ENCODE measurements around the gene SMAD7.

SMAD7 gene

GRCh38 chr18:48986851-48987761 lies 36.3 kb upstream of the SMAD7 start:
- DNase-seq = peak; percentile 44

DNA sequence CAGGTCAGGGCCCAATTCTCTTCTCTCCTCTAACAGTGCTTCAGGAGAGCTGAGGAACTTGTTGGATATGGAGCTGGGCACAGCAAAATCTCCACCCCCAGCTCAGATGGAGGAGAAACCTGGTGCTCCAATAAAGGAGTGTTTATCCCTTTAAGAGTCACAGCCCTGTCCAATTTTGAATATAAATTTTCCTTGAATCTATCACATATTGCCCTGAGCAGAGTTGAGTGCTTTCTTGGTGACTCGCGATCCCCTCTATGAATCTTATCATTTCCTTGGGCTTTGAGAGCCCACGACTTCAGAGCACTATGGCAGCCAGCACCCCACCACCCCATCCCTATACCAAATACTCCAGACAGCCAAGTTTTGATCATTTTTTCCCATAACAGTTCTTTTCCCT lies 34.4 kb upstream of the SMAD7 start:
- no peak for DNase-seq

DNA sequence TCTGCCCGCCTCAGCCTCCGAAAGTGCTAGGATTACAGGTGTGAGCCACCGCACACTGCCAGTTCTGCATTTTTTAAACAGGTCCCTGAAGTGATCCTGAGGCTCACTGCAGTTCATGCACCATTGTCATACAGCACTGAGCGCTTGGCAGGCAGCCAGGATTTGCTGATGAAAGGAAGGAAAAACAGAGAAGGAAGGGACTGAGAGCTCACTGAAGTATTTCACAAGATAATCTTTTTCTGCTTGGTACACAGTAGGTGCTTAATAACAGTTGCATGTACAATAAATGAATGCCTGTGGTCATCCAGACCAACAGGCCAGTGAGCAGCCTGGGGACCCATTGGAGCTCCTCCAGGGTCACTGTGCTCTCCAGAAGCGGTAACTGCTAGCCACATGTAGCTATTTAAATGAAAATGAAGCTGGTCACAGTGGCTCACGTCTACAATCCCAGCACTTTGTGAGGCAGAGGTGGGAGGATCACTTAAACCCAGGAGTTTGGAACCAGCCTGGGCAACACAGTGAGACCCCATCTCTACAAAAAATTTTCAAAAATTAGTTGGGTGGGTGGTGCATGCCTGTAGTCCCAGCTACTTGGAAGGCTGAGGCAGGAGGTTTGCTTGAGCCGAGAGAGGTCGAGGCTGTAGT lies 33.1 kb upstream of the SMAD7 start:
- DNase-seq = peak; percentile 44

- DNase-seq = no peak
Measured at GRCh38 chr18:48982266-48982665, 31.5 kb upstream of the SMAD7 start.

DNA sequence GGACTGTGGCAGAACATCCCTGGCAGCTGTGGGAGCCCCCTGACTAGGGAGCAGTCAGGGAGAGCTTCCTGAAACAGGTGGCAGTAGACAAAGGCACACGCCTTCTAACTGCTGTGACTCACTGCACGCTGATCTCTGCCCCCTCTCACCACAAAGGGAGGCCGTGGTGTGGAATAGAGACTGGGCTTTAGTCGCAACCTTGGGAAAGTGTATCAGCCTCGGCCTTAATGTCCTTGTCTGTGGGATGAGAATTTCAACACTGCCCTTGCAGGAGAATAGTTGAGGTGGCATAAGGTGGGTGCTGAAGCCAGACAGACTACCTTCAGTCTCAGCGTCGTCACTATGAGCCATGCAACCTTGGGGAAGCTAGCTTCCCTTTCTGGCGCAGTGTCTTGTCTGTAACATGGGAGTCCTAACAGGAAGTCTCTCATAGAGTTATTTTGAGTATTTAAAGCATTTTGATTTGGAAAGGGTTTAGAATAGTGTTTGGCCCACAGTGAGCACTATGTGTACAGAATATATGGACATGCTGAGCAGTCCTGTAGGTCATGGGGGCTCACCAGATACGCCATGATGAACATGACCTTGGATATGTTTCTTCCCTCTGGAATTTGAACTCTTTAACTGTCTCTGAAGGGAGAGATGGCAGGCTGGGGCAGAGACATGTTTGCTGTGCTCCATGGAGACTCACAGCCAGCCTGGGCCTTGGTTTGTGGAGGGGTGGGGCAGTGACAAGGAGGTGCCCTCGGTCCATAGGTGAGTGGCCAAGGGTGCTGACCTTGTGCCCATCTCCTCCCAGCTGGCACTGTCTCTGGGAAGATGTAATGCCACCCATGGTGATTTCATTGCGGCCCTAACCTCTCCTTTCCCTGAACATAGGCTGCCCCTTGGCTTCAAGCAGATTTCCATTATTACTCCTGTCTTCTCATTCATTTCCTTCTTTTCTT lies 29.5 kb upstream of the SMAD7 start:
- DNase-seq = no peak

GRCh38 chr18:48977914-48978313 lies 27.1 kb upstream of the SMAD7 start:
- DNase-seq = no peak

- peak; percentile 83 for DNase-seq
Measured at GRCh38 chr18:48975817-48976649, 25.3 kb upstream of the SMAD7 start.

GRCh38 chr18:48975120-48975816 lies 24.5 kb upstream of the SMAD7 start:
- DNase-seq = no peak

GRCh38 chr18:48974304-48975119 lies 23.7 kb upstream of the SMAD7 start:
- DNase-seq = no peak

DNA sequence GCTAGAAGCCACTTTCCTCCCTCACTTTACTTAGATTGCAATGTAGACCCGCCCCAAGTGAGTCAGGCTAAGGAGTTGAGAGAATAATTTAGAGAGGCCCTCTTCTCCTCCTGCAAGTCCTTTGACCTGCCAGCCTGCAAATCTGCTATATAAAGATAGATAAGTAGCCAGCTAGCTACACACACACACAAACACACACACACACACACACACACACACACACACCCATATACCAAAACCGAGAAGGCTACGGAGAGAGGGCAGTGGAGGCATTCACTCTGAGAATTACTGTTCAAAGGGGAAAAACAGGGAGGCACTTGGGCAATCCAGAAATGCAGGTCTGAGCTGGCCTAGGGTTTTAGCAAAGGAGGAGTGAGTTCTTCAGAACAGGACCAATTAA lies 23.0 kb upstream of the SMAD7 start:
- DNase-seq = no peak

DNA sequence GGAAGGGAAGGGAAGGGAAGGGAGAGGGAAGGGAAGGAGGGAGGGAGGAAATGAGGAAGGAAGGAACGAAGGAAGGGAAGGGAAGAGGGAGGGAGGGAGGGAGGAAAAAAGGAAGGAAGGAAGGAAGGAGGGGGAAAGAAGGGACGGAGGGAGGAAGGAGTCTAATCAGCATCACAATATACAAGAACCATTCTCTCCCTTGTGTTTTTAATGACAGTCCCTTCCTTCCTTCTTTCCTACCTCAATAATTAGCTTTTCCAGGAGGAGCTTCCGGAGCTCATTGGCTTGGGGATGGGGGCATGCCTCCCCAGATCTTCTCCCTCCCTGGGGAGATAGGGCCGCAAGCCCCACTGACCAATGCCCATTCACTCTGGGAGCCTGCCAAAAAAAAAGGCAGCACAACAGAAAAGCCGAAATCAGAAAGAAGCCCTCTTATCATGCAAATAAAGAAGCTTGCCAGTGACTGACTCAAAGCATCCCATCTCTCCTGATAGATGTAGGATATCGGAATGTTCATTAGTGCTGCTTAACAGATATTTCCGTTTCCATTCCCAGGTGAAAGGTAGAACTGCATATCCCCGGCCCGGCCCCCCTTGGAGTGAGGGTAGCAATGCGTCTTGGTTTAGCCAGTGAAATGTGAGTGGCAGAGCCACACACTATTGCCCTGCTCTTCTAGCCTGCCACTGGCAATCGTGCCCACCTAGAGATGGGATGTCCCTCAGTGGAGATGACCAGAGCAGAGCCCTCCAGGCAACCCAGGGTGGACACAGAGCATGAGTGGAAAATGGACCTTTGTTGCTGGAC lies 17.8 kb upstream of the SMAD7 start:
- DNase-seq = no peak

- no peak for DNase-seq
Measured at GRCh38 chr18:48967545-48967944, 16.8 kb upstream of the SMAD7 start.

DNA sequence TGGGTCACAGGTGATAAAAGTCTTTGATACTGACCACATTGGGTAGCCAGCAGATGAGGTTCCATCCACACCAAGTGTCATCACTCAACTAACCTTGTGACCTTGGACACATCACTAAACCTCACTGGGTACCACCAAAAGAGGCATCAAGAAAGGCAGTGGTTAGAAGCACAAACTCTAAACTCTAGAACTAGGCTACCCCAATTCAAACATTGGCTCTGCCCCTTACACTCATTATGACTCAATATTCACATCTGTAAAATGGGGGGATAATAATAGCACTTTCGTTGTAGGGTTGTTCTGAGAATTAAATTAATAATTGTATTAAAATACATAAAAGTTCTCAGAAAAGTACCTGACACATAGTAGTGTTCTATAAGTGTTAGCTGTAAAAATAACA lies 15.8 kb upstream of the SMAD7 start:
- DNase-seq = no peak

DNA sequence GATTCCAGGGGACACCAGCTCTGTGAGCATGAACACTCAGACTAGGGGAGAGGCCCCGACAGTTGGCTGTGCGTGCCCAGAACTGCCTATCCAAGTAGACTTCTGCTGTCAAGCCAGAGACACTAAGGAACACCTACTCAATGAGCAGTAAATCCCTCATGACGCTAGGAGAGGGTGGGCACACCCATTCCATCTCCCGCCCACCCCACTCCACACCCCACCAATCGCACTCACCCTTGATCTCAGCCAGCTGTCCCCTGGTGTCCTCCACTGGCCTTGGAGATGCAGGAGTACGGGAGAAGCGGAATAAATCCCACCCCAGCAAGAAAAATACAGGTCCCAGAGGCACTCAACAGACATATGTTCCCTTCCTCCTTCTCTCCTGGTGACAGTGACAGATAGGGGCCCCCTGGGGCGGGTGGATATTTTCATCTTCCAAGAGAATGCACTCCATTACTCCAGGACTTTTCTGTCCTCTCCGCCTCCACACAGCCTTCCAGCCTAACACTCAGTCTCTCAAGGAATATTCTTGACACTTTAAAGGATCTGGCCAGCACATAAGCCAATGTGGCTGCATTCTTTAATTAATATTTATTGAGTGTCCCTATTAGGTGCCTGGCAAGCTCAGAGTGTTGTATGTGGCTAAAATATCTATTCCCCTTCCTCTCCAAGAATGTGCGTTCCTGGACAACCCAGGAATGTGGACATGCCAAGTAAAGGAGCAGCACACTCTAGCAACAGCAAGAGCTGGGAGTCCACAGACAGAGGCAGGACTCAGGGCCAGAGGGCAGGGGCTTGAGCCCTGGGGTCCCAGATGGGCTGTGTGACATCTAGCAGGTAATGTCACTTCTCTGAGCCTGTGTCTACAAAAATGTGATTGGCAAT lies 13.1 kb upstream of the SMAD7 start:
- DNase-seq = no peak

GRCh38 chr18:48962994-48963561 lies 12.3 kb upstream of the SMAD7 start:
- no peak for DNase-seq

- no peak for DNase-seq
Measured at GRCh38 chr18:48962252-48962993, 11.7 kb upstream of the SMAD7 start.

- no peak for DNase-seq
Measured at GRCh38 chr18:48961547-48961946, 10.8 kb upstream of the SMAD7 start.
